Muscle of leg (tissue), 11 donors: ENCODE measurements around the gene MYL12B. TPM values are rescaled to one million over a fixed set of nuclear protein-coding genes. Genes with fewer than 3 reads are reported as not detected.

Experiments used
- DNase-seq: peaks from one replicate; pipeline ENCODE4 v3.0.0; 2013
- H3K27ac ChIP-seq: one replicate; pipeline ENCODE4 v1.5.1; 2013; ENCODE audit warnings: mild to moderate bottlenecking, low read length, control low read depth
- H3K27me3 ChIP-seq: one replicate; pipeline ENCODE4 v1.6.1; 2013; ENCODE audit warnings: low read length; ENCODE audit not compliant: control insufficient read depth, insufficient read depth
- H3K36me3 ChIP-seq: one replicate; pipeline ENCODE4 v1.6.1; 2013; ENCODE audit warnings: low read length; ENCODE audit not compliant: control insufficient read depth, insufficient read depth
- H3K4me1 ChIP-seq: one replicate; pipeline ENCODE4 v1.6.1; 2013; ENCODE audit warnings: low read length; ENCODE audit not compliant: control insufficient read depth, insufficient read depth
- H3K4me3 ChIP-seq: one replicate; pipeline ENCODE4 v1.5.1; 2013; ENCODE audit warnings: low read length, control low read depth
- H3K9me3 ChIP-seq: replicated peaks from 2 replicates; pipeline ENCODE4 v1.6.1; 2013; ENCODE audit warnings: low read depth, low read length; ENCODE audit not compliant: control insufficient read depth
- WGBS: methylation state at CpG from one replicate; pipeline ENCODE4 v1.1.5; 2013; ENCODE audit warnings: missing lambda C conversion rate; ENCODE audit not compliant: insufficient coverage; 5-methylcytosine and 5-hydroxymethylcytosine counted together
- polyA plus RNA-seq, 8 donors: library from polyadenylated mRNA; unstranded; fragments of 120-200 nt; gene quantifications; one replicate each; pipeline versions ENCODE4 v1.2.1 to v1.2.3, GENCODE V29; 2013; ENCODE audit warnings: inconsistent platforms in 1 of 8, low replicate concordance in 1 of 8; ENCODE audit not compliant: insufficient read length in 8 of 8, insufficient read depth in 1 of 8
- total RNA-seq: library from RNA; stranded (reverse); fragments of 120-200 nt; gene quantifications from one replicate; pipeline ENCODE4 v1.2.4, GENCODE V29; 2013

MYL12B gene
- total and polyA plus RNA-seq, 9 donors: 209 to 315 (median 233) TPM

DNA sequence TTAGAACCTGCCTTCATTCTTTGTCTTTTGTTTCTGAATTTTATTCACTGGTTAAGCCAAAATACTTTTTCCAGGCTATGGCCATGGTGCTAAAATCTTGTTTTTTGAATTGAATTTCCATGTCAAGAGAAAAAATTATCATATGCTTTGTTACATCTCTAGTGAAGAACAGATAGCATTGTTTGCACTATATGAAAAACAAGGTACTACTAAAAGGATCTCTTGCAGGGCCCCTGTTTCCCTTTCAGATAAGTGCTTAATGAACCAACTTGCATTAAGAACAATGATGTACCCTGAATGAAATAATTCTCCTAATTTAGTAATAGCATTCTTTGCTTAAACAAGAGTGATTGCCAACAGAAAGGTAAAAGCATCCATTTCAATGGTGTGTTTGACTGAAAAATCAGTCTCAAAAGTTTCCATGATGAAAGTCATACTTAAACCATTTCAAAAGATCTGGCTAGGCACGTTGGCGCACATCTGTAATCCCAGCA lies 4.3 kb upstream of the MYL12B start:
- Histone ChIP-seq H3K9me3 (no peaks in the 10 kb centered on the region), H3K27ac (no peak overlapping the region), H3K27me3 (no peaks in the 10 kb centered on the region), H3K4me3 (no peak overlapping the region), H3K36me3 (peaks cover 48% of the 10 kb centered on the region), H3K4me1 (peaks cover 9% of the 10 kb centered on the region)
- 100% methylated on average over 2 of the region's 2 CpGs for WGBS
- no peak for DNase-seq

DNA sequence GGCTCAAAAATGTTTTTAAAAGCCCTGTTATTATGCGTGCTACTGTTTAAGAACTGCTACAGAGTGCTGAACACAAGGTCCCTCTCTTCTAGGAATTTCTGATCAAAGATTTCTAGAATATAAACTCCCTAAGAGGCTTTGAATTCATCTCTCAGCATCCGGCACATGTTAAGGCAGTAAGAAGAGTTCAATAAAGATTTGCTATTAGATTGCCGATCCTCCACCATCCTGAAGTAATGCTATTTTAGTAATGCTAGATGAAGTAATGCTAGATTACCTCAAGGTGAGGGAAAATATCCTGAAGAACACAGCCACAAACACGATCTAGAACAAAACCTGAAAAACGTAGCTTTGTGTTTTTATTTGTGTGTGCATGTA lies 949 bp upstream of the MYL12B start:
- Histone ChIP-seq H3K27ac (peak overlapping the region; percentile 93), H3K4me1 (peaks cover 19% of the 10 kb centered on the region), H3K9me3 (no peaks in the 10 kb centered on the region), H3K27me3 (no peaks in the 10 kb centered on the region), H3K4me3 (peak overlapping the region; percentile 79), H3K36me3 (peaks cover 25% of the 10 kb centered on the region)
- DNase-seq: no peak
- WGBS: no CpG with 5 or more reads among the region's 5 CpGs

DNA sequence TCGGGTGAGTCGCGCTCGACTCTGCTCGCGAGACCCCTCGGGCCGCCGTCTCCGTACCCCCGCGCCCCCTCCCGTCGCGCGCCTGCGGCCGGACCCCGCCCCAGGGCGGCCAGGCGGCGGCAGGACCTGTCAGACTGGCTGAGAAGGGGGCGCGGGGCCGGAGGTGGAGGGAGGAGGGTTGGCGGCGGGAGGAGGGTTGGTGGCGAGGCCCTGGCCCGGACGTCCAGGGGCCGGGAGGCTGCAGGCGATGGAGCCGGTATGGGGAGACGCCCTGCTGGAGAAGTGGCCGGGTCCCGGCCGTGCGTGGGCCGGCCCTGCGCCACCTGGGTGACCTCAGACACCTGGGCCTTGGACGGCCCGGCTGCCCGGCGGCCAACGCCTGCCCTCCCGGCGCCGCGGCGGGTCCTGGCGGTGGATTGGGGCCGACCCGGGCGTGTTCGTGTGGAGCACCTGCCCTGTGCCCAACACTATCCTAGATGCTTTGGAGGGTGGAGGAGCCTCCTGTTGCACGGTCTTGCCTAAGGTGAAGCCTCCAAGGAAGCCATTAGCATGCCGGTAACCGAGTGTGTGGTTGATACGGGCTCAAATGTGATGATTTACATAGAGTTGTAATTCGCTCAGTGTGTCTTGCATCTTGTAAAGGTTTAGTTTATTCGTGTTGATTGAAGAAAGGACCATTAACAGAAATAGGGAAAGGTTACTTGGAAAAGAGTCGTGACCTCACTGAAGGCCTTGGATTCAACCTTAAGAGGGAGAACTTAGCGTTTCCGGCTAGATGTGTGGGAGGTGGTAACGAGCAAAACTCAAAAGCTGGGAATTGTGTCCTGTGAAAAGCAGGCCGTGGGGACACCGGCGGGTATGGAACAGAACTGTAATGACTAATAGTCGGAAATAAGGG lies 550 bp downstream of the MYL12B start:
- Histone ChIP-seq H3K27ac (peak overlapping the region; percentile 93), H3K36me3 (peaks cover 17% of the 10 kb centered on the region), H3K27me3 (no peaks in the 10 kb centered on the region), H3K4me3 (peak overlapping the region; percentile 79), H3K4me1 (peaks cover 19% of the 10 kb centered on the region), H3K9me3 (no peaks in the 10 kb centered on the region)
- WGBS: under 1% methylated on average over 53 of the region's 69 CpGs
- DNase-seq: no peak

DNA sequence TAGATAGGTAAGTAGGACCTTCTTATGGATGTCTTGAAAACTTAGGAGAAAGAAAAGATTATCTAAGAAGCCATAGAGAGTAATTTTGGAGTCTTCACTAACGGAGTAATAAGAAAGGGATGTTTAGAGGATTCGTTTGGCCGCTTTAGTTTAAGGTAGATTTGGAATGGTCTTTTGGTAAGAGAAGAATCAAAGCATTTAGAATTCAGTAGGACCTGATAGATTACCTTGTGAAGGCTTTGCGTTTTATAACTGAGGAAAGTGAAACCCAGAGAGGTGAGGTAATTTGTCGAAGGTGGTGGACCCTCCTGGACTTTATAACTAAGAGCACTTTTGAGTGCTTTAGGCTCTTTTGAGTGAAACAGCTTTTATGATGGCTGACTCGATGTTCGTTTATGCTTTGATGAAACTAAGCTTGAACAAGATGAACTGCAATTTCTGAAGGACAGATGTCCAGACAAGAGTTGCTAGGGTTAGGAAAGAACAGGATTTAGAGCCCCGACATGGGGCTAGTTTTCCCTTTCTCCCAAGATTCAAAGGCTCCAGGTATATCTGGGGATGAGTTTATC lies 1.3 kb downstream of the MYL12B start:
- Histone ChIP-seq H3K27ac (peak overlapping the region; percentile 71), H3K4me3 (peak overlapping the region; percentile 79), H3K36me3 (peaks cover 13% of the 10 kb centered on the region), H3K9me3 (no peaks in the 10 kb centered on the region), H3K4me1 (peaks cover 19% of the 10 kb centered on the region), H3K27me3 (no peaks in the 10 kb centered on the region)
- DNase-seq: no peak
- WGBS: 18% methylated on average over 5 of the region's 8 CpGs

DNA sequence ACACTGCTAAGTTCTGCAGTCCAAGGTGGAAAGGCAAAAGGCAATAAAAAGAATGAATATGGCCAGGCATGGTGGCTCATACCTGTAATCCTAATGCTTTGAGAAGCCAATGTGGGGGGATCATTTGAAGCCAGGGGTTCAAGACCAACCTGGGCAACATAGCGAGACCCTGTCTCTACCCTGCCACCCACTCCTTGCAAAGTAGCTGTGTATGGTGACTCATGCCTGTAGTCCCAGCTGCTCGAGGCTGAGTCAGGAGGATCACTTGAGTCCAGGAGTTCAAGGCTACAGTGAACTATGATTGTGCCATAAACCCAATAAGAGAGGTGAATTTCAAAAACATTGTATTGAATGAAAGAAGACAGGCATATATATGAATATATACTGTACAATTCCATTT lies 2.4 kb downstream of the MYL12B start:
- DNase-seq: no peak
- Histone ChIP-seq H3K4me1 (peaks cover 19% of the 10 kb centered on the region), H3K9me3 (no peaks in the 10 kb centered on the region), H3K4me3 (no peak overlapping the region), H3K27me3 (no peaks in the 10 kb centered on the region), H3K27ac (no peak overlapping the region), H3K36me3 (peaks cover 1% of the 10 kb centered on the region)
- 67% methylated on average over 1 of the region's 2 CpGs for WGBS

DNA sequence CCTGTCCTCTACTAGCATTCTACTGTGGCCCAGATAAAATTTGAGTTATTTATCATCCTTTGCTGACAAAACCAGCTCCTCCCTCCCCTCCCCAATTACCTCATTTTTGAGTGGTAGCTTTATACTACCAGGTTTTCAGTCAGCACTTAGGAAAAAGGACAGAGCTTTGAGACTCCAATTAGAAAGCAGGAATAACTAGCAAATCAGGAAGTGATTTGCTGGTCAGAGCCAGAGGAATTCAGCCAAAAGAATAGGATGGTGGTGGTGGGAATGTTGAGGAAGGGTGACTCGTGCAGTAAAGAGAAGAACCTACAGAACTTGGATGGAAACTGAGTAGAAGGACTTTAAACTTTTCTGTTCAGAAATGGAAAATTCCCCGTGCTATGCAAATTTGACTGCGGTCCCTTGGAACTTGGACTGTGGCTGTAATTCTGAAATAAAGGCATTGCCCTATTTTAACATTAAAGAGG lies 3.7 kb downstream of the MYL12B start:
- Histone ChIP-seq H3K4me3 (no peak overlapping the region), H3K27ac (no peak overlapping the region), H3K4me1 (peaks cover 17% of the 10 kb centered on the region), H3K27me3 (no peaks in the 10 kb centered on the region), H3K9me3 (no peaks in the 10 kb centered on the region), H3K36me3 (no peaks in the 10 kb centered on the region)
- 33% methylated on average over 1 of the region's 3 CpGs for WGBS
- no peak for DNase-seq

DNA sequence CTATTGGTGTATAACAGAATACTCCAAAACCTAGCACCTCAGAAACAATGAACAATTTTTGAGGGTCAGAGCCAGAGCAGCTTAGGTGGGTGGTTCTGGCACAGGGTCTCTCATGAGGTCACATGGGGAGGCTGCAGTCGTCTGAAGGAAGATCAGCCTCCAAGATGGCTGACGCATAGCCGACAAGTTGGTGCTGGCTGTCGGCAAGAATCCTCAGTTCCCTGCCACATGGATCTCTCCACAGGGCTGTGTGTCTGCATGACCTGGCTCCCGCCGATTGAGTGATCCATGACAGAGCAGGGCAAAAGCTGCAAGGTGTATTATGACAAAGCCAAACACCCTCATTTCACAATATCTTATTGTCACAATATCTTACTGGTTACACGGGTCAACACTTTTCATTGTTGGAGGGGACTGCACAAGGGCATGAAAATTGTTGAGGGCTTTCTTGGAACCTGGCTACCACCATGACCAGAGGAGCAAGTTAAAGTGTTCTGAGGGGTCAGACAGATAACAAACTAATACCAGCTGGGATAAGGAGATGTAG lies 4.2 kb downstream of the MYL12B start:
- Histone ChIP-seq H3K9me3 (no peaks in the 10 kb centered on the region), H3K36me3 (no peaks in the 10 kb centered on the region), H3K27ac (no peak overlapping the region), H3K4me1 (peaks cover 17% of the 10 kb centered on the region), H3K27me3 (no peaks in the 10 kb centered on the region), H3K4me3 (no peak overlapping the region)
- 47% methylated on average over 4 of the region's 7 CpGs for WGBS
- no peak for DNase-seq

DNA sequence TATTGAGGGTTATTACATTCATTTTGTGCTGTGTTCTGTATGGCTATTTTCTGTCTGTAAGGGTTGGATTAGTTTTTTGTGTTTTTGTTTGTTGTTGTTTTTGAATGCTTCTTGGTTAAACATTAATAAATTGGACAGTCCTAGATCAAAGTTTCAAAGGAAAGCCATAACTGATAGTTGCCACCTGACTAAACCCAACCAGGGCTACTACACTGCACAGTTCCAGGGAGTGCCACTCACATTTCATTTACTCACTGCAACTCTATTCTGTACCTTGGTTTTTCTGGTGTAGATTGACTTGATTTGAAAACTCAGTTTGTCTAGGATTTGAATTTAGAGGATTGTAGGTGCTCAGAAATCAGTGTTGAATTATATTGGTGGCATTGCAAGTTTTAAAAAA lies 6.4 kb downstream of the MYL12B start:
- no peak overlapping the region for H3K4me3 ChIP-seq
- H3K9me3 ChIP-seq: no peaks in the 10 kb centered on the region
- no peaks in the 10 kb centered on the region for H3K27me3 ChIP-seq
- no peak overlapping the region for H3K27ac ChIP-seq
- H3K4me1 ChIP-seq: peaks cover 13% of the 10 kb centered on the region
- no peak for DNase-seq
- H3K36me3 ChIP-seq: peaks cover 3% of the 10 kb centered on the region

DNA sequence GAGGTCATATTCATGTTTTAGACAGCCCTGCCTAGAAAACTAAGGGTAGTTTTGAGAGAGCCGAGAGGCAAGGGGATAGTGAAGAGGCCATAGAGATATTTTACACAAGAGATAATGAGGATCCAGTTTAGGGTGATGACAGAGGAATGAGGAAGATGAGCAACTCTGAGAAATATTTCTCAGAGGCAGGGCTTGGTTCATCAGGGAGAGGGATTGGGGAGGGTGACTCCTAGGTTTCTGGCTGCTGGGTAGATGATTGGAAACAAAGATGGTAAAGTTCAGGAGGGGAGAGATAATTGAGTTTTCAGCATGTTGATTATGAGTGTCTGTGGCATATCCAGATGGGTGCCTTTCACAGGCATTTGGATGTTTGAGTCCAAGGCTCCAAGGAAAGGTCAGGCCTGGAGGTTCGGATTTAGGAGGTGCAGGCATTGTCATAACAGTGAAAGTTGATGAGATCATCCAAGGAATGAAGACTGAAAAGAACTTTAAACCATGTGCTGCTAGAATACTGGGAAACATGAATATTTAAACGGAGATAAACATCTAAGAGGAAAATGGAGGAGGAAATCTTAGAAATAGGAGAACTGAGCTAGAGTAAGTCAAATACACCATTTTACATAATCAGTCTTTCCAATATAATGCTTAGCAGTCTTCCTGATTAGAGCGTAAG lies 7.4 kb downstream of the MYL12B start:
- no peak overlapping the region for H3K27ac ChIP-seq
- no peaks in the 10 kb centered on the region for H3K9me3 ChIP-seq
- no peak for DNase-seq
- H3K4me3 ChIP-seq: no peak overlapping the region
- WGBS: 72% methylated on average over 2 of the region's 4 CpGs
- H3K4me1 ChIP-seq: peaks cover 4% of the 10 kb centered on the region
- no peaks in the 10 kb centered on the region for H3K27me3 ChIP-seq
- peaks cover 8% of the 10 kb centered on the region for H3K36me3 ChIP-seq

DNA sequence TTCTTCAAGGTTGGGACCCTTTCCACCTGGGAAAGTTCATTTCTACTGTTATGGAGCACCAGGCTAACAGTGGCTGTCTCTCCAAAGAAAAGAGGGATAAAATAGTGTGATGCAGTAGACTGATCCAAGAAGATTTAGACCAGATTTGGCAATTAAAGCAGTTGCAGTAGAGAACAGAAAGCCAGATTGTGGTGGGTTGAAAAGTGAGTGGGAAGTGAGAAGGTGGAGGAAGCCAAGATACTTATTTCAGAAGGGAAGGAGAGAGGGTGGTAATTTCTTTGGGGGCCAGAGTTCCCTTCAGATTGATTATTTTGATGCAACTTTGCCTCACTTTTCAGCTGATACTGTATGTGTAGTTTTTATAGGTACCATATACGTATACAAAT lies 8.0 kb downstream of the MYL12B start:
- no peak overlapping the region for H3K4me3 ChIP-seq
- WGBS: no CpG with 5 or more reads among the region's 1 CpG

More for the DNA sequence above, 8.0 kb downstream of the MYL12B start:
- Histone ChIP-seq H3K27me3 (no peaks in the 10 kb centered on the region), H3K9me3 (no peaks in the 10 kb centered on the region), H3K36me3 (peaks cover 12% of the 10 kb centered on the region), H3K27ac (no peak overlapping the region), H3K4me1 (peaks cover 3% of the 10 kb centered on the region)
- no peak for DNase-seq
